ENCODE measurements around the gene PTGES3L.

- TF ChIP-seq EZH2 (IDR thresholded peaks at IDR 0.05; ENCODE audit: low read length) (no peak), CTCF (optimal IDR thresholded peaks at IDR 0.05 in 1 of 3, IDR thresholded peaks at IDR 0.05 in 1 of 3, conservative IDR thresholded peaks at IDR 0.05 in 1 of 3; ENCODE audit: extremely low read depth in 1 of 3, insufficient read depth in 2 of 3, low read length in 3 of 3) (no peak)
These were observed 55.0 kb downstream of the PTGES3L start for GRCh38 chr17:42924891-42925290.
